ENCODE results near the gene DDX19B.
"Not testable (repeated sequence)": the region's sequence is repeated elsewhere in the genome, so short reads cannot be mapped to it uniquely, and the experiment has no call there.

The DDX19B gene

DNA sequence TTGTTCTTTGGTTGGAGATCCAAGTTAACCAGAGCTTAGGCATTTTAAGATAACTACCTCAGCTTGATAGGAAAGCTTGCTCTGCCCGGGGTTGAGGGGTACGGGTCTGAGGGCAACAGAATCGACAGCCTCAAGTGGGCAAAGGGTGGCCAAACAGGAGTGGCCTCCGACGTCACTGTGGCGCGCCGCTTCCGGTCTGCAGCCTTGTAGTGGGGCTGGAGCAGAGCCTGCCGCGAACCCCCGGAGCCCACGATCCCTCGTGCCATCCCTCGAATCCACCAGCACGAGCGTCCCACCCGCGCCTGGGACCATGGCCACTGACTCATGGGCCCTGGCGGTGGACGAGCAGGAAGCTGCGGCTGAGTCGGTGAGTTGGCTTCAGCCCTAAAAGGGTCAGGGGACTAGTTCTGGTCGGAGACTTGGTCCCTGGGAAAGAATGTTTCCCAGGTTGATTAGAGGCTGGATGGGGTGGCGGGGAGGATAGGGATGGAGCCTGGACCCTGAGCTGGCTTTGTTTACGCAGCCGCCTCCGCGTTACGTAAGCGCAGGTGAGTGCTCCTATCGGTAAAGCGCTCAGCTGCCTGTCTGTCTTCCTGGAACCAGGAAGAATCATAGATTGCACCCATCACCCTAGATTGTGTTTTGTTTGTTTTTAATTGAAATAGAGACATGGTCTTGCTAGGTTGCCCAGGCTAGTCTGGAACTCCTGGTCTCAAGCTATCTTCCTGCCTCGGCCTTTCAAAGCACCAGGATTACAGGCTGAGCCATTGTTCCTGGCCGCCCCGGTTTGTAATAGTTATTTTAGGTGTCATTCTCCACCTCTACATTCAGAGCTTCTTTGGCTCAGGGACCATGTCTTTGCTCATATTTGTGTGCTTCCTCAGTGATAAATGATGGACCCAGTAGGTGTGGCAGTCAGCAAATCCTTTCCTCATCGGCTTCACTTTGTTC lies at the start of gene DDX19B:
Gene DDX19B, plus strand, starts transcription at position 199 of the 951 bp plus-strand sequence. Its CDS starts 112 bp downstream, at position 311.
- DNase-seq, result peak; percentile 74

GRCh38 chr16:70249697-70250096 lies 49.3 kb upstream of the DDX19B start:
- not testable (repeated sequence) for DNase-seq

- DNase-seq, result peak; percentile 56
These were observed 48.0 kb upstream of the DDX19B start for GRCh38 chr16:70250748-70251628.

DNA sequence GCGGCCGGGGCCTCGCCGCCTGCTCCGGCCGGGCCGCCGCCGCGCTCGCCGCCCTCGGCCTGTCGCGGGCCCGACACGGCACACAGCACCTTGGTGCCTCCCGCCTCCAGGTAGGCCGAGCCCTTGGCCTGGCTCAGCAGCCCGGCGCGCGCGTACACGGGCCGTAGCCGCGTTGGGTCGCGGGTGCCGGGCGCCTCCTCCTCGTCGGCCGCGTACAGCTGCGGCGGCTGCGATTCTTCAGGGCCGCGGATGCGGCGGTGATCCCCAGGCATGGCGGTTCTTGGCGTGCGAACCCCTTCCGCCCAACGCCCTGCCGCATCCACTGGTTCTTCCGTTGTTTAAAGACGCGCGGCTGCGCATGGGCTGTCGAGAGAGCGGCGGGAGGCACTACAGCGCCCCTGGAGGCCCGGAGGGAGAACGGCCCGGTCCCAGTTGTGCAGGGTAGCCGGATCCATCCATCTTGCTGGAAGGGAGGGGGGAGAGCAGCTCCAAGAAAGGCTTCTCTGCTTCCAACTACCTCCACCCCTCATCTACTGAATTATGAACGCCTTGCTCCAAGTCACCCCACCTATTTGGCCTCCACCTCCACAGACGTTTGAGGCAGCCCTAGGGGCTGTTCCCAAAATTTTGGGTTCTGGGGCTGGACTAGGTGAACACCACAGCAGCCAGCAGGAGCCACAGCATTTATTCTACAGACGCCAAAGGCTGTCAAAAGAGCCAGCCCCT lies 47.2 kb upstream of the DDX19B start, which contains the start of gene EXOSC6:
Gene EXOSC6, minus strand, starts transcription at position 312 of the 726 bp plus-strand sequence. Its CDS starts 40 bp downstream, at position 272.
- peak; percentile 95 for DNase-seq

GRCh38 chr16:70252355-70252988 lies 46.5 kb upstream of the DDX19B start:
- DNase-seq, result peak; percentile 53

GRCh38 chr16:70253291-70254106 lies 45.5 kb upstream of the DDX19B start:
- DNase-seq, result peak; percentile 57

DNA sequence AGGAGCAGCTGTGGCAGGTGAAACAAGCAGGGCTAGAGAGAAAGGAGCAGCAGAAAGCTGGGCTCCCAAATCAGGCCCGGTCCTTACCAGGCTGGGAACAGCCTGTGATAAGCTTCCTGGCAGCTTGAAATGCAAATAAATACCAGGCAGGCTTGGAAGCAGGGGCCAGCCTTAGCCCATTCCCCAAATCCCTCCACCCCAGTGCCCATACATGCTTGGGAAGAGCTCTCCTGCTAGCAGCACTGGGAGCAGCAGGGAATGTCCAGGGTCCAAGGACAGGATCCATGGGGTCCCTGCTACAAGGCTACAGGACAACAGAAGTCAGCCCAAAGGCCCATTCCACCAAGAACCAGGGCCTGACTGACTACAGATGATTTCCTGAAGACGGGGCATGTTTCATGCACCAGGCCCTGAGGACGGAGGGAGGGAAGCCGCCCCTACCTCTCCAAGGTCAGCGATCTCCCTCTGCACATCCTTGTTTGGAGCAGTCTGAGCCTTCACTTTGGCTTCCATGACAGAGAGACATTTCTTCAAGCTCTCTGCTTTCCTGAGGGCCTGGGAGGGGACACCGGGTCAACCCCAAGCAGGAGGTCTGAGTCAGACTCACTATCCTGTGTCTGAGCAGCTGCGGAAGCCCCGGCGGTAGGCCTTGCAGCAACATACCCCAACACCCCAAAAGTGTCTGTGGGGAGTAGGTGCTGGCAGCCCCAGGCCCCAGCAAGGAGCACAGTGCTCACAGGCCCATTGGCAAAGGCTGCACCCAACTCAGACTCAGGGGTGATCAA lies 44.6 kb upstream of the DDX19B start:
- DNase-seq, result no peak

DNA sequence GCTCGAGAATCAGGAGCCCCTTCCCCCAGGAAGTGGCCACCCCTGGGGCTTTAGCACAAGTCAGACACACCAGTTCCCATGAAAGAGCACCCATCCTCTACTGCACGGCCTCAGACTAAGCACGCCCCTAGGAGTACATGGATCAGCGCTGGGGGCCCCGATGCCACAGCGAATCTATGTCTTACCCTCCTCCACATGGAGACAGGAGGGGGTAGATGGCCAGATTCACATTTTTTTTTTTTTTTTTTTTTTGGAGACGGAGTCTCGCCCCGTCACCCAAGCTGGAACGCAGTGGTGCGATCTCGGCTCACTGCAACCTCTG lies 44.1 kb upstream of the DDX19B start:
- DNase-seq, result no peak

GRCh38 chr16:70255574-70255973 lies 43.4 kb upstream of the DDX19B start:
- no peak for DNase-seq

- no peak for DNase-seq
These were observed 41.6 kb upstream of the DDX19B start for GRCh38 chr16:70257391-70257790.

DNA sequence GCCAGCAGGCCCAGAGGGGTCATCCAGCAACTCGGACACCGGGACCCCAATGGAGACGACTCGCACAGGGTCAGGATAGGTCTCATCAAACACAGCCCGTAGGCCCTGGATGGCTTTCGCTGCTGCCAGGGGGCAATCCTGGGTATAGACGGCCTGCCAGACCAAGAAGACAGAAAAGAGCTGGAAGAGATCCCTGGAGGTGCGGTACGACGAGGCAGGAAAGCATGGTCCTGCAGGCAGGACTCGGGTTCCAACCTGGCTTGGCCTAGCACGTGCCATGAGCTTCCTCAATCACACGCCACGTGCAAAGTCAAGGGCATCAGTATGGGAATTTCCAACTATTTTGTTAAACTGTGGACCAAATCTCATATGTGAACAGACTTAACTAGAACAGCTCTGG lies 40.9 kb upstream of the DDX19B start:
- no peak for DNase-seq

- DNase-seq, result no peak
These were observed 40.0 kb upstream of the DDX19B start for GRCh38 chr16:70258946-70259345.

GRCh38 chr16:70259903-70260302 lies 39.1 kb upstream of the DDX19B start:
- not testable (repeated sequence) for DNase-seq

DNA sequence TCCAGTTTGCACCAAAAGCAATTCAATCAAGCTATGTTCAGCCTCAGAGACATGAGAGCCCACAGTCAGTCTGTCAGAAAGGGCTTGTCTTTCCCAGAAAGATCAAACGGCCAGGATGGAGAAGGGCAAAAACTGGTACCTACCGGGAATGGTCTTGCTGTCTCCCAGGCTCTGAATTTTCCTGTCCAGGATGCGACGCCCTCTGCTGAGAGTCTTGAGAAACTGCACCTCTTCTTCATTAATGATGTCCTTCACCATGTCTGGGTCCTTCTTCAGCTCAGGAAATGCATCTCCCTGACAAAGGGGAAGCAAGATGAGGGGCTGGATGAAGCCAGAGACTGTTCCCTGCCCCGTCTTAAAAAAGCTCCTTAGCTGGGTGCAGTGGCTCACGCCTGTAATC lies 31.5 kb upstream of the DDX19B start:
- DNase-seq, result peak; percentile 30

DNA sequence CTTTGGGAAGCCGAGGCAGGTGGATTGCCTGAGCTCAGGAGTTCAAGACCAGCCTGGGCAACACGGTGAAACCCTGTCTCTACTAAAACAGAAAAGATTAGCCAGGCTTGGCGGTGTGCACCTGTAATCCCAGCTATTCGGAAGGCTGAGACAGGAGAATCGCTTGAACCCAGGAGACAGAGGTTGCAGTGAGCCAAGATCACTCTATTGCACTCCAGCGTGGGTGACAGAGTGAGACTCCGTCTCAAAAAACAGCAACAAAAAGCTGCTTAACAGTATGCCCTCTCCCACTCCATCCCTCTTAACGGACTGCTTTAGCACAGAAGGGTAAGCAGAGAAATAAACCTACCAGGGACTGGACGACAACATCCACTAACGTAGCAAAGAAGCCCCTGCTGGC lies 31.1 kb upstream of the DDX19B start:
- not testable (repeated sequence) for DNase-seq

DNA sequence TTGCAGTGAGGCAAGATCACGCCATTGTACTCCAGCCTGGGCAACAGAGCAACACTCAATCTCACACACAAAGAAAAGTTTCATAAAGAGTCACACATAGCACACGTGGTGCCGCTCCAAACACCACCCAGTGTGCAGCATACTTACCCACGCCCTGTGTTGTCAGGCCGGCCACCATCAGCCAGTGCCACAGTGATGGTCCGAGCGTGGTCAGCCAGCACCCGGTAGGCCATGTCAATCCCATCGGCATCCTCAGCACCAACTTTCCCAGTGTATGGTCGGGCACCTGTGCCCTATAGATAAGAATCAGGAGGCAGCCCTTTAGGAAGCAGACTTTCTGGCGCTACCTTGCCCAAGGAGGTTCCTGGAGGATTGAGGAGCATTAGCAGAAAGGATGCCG lies 29.5 kb upstream of the DDX19B start:
- no peak for DNase-seq

- DNase-seq, result no peak
These were observed 28.8 kb upstream of the DDX19B start for GRCh38 chr16:70270176-70270575.

- no peak for DNase-seq
These were observed 27.3 kb upstream of the DDX19B start for GRCh38 chr16:70271696-70272095.

- no peak for DNase-seq
These were observed 22.6 kb upstream of the DDX19B start for GRCh38 chr16:70276392-70276791.

GRCh38 chr16:70287304-70287971 lies 11.5 kb upstream of the DDX19B start:
- DNase-seq, result not testable (repeated sequence)
